EH (cell line): ENCODE data around the gene ZNF622.
"Not testable (repeated sequence)": the region's sequence is repeated elsewhere in the genome, so short reads cannot be mapped to it uniquely, and the experiment has no call there.

Experiments
- DNase-seq: peaks from one replicate; pipeline ENCODE4 v3.0.0-alpha.2; 2015; ENCODE audit warnings: low read depth

ZNF622 gene

GRCh38 chr5:16480821-16481538 is 15.4 kb upstream of the ZNF622 start:
- DNase-seq, result peak; percentile 11

DNA sequence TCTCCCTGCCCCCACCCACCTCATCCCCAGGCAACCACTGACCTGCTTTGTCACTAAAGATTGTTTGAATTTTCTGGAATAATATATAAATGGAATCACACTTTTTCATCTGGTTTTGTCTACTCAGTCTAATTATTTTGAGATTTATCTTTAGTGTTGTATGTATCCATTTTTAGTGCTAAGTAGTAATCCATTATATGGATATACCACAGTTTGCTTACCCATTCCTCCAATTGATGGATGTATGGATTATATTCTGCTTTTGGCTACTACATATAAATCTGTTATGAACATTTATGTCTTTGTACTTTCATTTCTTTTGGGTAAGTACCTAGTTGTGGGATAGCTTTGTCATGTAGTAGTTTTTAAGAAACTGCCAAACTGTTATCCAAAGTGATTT is 14.5 kb upstream of the ZNF622 start:
- DNase-seq, result no peak

GRCh38 chr5:16477541-16477940 is 11.9 kb upstream of the ZNF622 start:
- DNase-seq, result no peak

- not testable (repeated sequence) for DNase-seq
These were observed 10.8 kb upstream of the ZNF622 start for GRCh38 chr5:16476417-16476816.

- no peak for DNase-seq
These were observed 5.8 kb upstream of the ZNF622 start for GRCh38 chr5:16471387-16471786.

GRCh38 chr5:16467363-16468219 is 2.0 kb upstream of the ZNF622 start:
- peak; percentile 79 for DNase-seq

DNA sequence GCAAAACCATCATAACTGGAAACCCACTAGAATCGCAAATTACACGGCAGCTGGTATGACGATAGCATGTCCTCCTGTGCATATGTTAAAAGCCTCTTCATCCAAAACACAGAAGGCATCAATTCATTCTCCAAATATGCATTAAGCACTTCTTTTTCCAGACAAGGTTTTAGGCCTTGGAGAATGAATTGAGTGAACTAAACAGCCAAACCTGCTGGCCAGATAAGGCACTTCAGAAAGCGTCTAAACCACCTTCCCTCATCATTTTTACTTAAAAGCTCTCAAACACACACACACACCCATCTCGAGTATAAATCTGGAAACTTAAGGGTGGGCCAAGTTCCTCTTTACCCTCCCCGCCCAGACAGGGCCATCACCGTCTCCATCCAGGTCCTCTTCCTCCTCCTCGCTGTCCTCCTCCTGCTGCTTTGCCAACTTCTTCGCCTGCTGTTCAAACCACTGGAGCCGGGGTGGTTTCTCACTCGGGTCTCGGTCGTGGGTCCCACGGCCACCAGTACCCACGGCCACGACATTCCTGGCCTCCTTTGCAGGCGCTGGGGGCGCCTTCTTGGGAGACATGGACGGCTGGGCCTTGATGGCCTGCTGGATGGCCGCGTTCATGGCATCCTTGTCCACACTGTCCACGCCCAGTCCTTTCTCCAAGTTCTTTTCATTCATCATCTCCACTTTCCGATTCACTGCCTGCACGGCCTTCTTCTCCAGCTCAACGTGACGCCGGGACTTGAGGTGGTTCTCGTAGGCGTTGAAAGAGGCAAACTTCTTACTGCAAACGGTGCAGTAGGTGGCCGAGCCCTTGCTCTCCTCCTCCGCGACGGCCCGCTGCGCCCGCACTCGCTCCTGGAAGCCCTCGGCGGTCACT is 696 bp downstream of the ZNF622 start:
- DNase-seq, result peak; percentile 21

DNA sequence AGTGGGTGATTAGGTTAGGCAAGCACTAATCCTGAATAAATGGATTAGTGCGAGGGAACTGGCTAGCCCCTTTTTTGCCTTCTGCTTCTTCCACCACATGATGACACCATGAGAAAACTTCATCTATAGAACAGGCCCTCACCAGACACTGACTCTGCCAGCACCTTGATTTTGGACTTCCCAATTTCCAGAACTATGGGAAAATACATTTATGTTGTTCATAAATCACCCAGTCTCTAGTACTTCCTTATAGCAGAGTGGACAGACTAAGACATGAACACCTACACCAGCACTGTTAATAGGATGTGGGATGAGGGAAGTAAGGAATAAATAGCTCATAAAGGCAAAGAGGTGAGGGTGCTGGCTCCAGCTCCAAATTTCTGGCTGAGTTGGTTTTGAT is 1.4 kb downstream of the ZNF622 start:
- no peak for DNase-seq

GRCh38 chr5:16461782-16462181 is 3.8 kb downstream of the ZNF622 start:
- peak; percentile 97 for DNase-seq

DNA sequence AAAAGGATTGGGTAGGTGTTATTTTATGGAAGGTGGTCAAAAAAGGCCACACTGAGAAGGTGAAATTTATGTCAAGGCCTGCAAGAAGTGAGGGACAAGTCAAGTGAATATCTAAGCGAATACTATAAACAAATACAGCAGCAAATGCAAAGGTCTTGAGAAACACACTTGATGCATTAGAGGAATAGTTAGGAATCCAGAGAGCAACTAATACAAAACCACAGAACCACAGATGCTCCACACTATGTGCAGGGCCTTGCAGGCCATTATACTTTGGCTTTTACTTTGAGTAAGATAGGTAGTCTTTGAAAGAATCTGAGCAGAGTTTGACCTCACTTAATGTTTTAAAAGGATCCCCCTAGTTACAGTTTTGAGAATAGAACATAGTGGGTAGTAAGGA is 4.6 kb downstream of the ZNF622 start:
- peak; percentile 66 for DNase-seq

- DNase-seq, result no peak
These were observed 6.1 kb downstream of the ZNF622 start for GRCh38 chr5:16459451-16459850.

DNA sequence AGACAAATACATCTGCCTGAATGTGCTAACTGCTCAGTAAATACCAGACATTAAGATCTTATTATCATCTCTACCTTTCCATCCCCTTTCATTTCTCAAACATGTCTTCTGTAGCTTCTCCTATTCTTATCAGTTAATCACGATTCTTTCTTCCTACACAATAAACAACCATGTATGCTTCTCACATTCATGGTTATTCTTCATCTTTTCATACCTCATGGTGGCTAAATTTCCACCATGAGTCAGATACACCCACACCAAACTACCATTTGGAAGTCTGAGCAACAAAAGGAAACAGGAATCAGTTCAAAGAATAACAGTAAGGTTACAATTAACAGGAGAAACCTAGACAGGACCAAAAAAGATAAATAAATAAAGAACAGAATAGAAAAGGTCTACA is 7.7 kb downstream of the ZNF622 start:
- no peak for DNase-seq

GRCh38 chr5:16457451-16457850 is 8.1 kb downstream of the ZNF622 start:
- DNase-seq, result no peak

GRCh38 chr5:16456103-16456832 is 9.3 kb downstream of the ZNF622 start:
- DNase-seq, result peak; percentile 75

- no peak for DNase-seq
These were observed 9.9 kb downstream of the ZNF622 start for GRCh38 chr5:16455668-16456067.

DNA sequence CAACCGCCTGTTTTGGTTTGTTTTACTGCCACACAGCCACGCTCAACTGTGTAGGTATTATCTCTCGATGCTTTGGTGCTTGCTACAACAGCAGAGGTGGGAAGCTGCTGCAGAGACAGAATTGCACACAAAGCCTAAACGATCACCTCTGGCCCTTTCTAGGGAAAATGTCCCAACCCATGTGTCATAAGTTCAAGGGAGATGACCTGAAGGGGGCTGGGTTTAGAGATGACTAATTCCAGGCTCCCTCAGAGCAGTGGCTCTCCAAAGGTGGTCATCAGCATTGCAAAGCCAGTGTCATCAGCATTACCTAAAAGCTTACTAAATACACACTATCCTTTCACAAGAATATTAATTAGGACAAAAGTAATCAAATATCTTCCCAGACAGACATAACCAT is 10.9 kb downstream of the ZNF622 start:
- DNase-seq, result no peak

DNA sequence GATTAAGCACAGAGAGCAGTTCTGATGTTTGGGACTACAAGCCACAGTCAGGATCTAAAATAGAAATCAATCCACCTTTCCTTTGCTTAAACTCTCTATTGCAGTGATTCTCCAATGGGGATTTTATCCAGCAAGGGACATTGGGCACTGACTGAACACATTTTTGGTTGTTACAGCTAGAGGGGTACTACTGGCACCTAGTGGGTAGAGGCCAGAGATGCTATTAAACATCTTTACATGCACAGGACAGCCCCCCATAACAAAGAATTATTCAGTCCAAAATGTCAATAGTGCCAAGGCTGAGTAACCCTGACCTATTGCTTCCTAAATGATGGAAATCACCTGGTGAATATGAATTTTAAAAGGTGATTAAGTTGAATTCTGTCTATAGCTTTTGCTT is 12.0 kb downstream of the ZNF622 start:
- no peak for DNase-seq

GRCh38 chr5:16450163-16450562 is 15.4 kb downstream of the ZNF622 start:
- no peak for DNase-seq

DNA sequence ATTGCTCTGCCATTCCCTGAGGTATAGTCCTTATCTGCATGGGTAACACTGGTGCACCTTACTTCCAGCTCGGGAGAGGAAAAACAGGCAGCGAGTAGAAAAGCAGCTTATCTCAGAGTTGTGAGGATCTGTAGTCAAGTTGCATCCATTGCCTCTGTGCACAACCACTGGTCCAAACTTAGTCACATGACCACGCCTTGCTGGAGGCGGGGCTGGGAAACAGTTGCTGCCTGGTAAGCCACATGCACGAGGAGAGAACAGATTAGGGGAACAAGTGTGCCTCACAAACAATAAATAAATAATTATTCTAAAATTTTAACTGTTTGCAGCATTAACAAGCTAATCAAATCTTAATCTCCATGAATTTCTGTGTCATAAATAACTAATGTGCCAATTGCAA is 18.6 kb downstream of the ZNF622 start:
- no peak for DNase-seq

GRCh38 chr5:16437977-16438376 is 27.6 kb downstream of the ZNF622 start:
- DNase-seq, result peak; percentile 21

- not testable (repeated sequence) for DNase-seq
These were observed 29.4 kb downstream of the ZNF622 start for GRCh38 chr5:16436065-16436682.
